HepG2 (cell line): ENCODE measurements around the gene MARCHF2. TPM values are rescaled to one million over a fixed set of nuclear protein-coding genes. Genes with fewer than 3 reads are reported as not detected.

Experiments used
- ASH2L ChIP-seq: fragments of 300-600, 200-600 bp; sonication (generic); IDR thresholded peaks from 2 replicates; pipeline ENCODE4 v1.7.0; 2017; ENCODE audit warnings: low read depth, mild to moderate bottlenecking, moderate library complexity, mixed read lengths, low read length; ENCODE audit not compliant: insufficient read length
- FOSL1 ChIP-seq: sonication (generic); formaldehyde crosslinking; IDR thresholded peaks from 2 replicates; pipeline ENCODE4 v1.9.0; 2021; ENCODE audit warnings: missing genetic modification reagents, borderline replicate concordance
- MBD4 ChIP-seq: IDR thresholded peaks from 2 replicates; pipeline ENCODE4 v1.6.1; 2012; ENCODE audit warnings: low read length, inconsistent platforms, borderline replicate concordance
- NR0B2 ChIP-seq: sonication (generic); formaldehyde crosslinking; IDR thresholded peaks from 2 replicates; pipeline ENCODE4 v1.4.0; 2020; ENCODE audit warnings: mild to moderate bottlenecking, missing genetic modification reagents
- PATZ1 ChIP-seq: sonication (generic); formaldehyde crosslinking; IDR thresholded peaks from 2 replicates; pipeline ENCODE4 v1.4.0; 2020; ENCODE audit warnings: missing genetic modification reagents
- PPARG ChIP-seq: conservative IDR thresholded peaks from 2 replicates; pipeline ENCODE4 v1.6.1; 2016; ENCODE audit warnings: missing biosample characterization, missing genetic modification reagents
- PTBP1 ChIP-seq: fragments of 200-400 bp; formaldehyde crosslinking; IDR thresholded peaks from 2 replicates; pipeline ENCODE4 v1.6.1; 2018; ENCODE audit warnings: low read length, low read depth; ENCODE audit not compliant: poor library complexity, severe bottlenecking
- ZBTB7B ChIP-seq: sonication (generic); formaldehyde crosslinking; IDR thresholded peaks from 2 replicates; pipeline ENCODE4 v1.4.0; 2020; ENCODE audit warnings: missing genetic modification reagents
- ZBTB8A ChIP-seq: sonication (generic); formaldehyde crosslinking; IDR thresholded peaks from 2 replicates; pipeline ENCODE4 v1.4.0; 2020; ENCODE audit warnings: mild to moderate bottlenecking, low read depth, missing genetic modification reagents, borderline replicate concordance
- ZNF274 ChIP-seq: sonication (generic); formaldehyde crosslinking; IDR thresholded peaks from 2 replicates; pipeline ENCODE4 v1.5.1; 2020; ENCODE audit warnings: mild to moderate bottlenecking, missing genetic modification reagents
- ZNF331 ChIP-seq: sonication (generic); formaldehyde crosslinking; IDR thresholded peaks from 2 replicates; pipeline ENCODE4 v1.4.0; 2020; ENCODE audit warnings: missing genetic modification reagents
- ZNF446 ChIP-seq: sonication (generic); formaldehyde crosslinking; IDR thresholded peaks from 2 replicates; pipeline ENCODE4 v1.5.0; 2020; ENCODE audit warnings: mild to moderate bottlenecking, missing genetic modification reagents
- ZNF564 ChIP-seq: sonication (generic); formaldehyde crosslinking; IDR thresholded peaks from 2 replicates; pipeline ENCODE4 v1.8.1; 2023; ENCODE audit warnings: mild to moderate bottlenecking, missing genetic modification reagents
- ZNF75D ChIP-seq: sonication (generic); formaldehyde crosslinking; IDR thresholded peaks from 2 replicates; pipeline ENCODE4 v1.8.1; 2023; ENCODE audit warnings: missing genetic modification reagents, mild to moderate bottlenecking, borderline replicate concordance
- polyA plus RNA-seq, 8 experiments: library from polyadenylated mRNA; depleted of rRNA in 3 of 8; stranded (reverse) in 7 of 8; unstranded in 1 of 8; fragments of >200 nt; fragmentation: Illumina TruSeq in 4 of 8; extraction: Trizol in 4 of 8; gene quantifications; 2 replicates each; pipeline versions ENCODE4 v1.2.1 to v1.2.3, GENCODE V29; 2011 to 2016; ENCODE audit warnings: low read depth in 4 of 8, missing spikeins in 1 of 8, mixed read lengths in 1 of 8; ENCODE audit not compliant: insufficient read depth in 1 of 8
- total RNA-seq, 5 experiments: library from RNA; depleted of rRNA; stranded (reverse); fragments of >200 nt; fragmentation: Illumina TruSeq; extraction: Trizol; gene quantifications; 2 replicates each; pipeline ENCODE4 v1.2.3, GENCODE V29; 2016; ENCODE audit warnings: low read depth in 1 of 5
- TF ChIP-seq, protein P1 (sequence below), 2 experiments: IDR thresholded peaks; 2 replicates each; pipeline ENCODE4 v1.6.1; 2011 to 2012; ENCODE audit warnings: low read length in 2 of 2, borderline replicate concordance in 1 of 2, low read depth in 1 of 2, mild to moderate bottlenecking in 1 of 2, moderate library complexity in 1 of 2
- TF ChIP-seq, protein P2 (sequence below): sonication (generic); formaldehyde crosslinking; IDR thresholded peaks from 2 replicates; pipeline ENCODE4 v1.5.1; 2020; ENCODE audit warnings: mild to moderate bottlenecking, moderate library complexity, missing genetic modification reagents
- TF ChIP-seq, protein P3 (sequence below): IDR thresholded peaks from 2 replicates; pipeline ENCODE4 v1.6.1; 2012; ENCODE audit warnings: low read depth, low read length, improper control_type of control experiment

MARCHF2 gene
- total and polyA plus RNA-seq, 2 of the 13 experiments (the other 11 are each of a cell fraction or from before 2014, with no cell fraction given), result 12.7 to 13.0 TPM

DNA sequence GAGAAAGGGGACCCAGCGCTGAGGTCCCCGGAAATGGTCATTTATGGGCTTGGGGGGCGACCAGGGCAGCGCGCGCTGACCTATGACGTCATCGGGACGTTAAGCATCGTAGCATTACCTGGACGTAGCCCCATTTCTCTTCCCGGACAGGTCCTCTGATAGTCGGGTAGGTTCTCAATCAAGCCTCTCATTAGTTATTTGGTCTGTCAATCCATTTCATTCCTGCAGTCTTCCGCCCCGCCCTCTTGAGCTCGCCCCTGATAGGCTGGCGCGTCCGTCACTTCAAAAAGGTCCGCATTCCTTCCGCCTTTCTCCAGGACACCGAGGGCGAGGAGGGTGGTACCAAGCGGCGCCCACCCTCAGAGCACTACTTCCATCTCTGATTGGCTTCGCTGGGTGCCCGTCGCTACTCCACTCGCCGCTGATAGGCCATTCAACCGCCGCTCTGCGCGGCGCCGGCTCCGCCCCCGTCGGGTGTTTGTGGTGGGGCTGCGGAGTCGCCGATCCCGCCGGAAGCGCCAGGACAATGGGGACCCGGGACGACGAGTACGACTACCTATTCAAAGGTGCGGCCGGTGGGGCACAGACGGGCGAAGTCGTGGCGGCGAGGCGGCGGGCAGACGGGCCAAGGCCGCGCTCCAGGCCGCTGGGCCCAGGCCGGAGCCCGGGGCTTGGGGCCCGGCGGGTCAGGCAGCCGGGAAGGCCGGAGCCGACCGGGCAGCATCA is 23.1 kb upstream of the MARCHF2 start, which contains the start of gene RAB11B (continued):
- TF ChIP-seq, protein P1, sequence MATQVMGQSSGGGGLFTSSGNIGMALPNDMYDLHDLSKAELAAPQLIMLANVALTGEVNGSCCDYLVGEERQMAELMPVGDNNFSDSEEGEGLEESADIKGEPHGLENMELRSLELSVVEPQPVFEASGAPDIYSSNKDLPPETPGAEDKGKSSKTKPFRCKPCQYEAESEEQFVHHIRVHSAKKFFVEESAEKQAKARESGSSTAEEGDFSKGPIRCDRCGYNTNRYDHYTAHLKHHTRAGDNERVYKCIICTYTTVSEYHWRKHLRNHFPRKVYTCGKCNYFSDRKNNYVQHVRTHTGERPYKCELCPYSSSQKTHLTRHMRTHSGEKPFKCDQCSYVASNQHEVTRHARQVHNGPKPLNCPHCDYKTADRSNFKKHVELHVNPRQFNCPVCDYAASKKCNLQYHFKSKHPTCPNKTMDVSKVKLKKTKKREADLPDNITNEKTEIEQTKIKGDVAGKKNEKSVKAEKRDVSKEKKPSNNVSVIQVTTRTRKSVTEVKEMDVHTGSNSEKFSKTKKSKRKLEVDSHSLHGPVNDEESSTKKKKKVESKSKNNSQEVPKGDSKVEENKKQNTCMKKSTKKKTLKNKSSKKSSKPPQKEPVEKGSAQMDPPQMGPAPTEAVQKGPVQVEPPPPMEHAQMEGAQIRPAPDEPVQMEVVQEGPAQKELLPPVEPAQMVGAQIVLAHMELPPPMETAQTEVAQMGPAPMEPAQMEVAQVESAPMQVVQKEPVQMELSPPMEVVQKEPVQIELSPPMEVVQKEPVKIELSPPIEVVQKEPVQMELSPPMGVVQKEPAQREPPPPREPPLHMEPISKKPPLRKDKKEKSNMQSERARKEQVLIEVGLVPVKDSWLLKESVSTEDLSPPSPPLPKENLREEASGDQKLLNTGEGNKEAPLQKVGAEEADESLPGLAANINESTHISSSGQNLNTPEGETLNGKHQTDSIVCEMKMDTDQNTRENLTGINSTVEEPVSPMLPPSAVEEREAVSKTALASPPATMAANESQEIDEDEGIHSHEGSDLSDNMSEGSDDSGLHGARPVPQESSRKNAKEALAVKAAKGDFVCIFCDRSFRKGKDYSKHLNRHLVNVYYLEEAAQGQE (IDR thresholded peaks at IDR 0.05; ENCODE audit: borderline replicate concordance in 1 of 2, low read depth in 1 of 2, low read length in 2 of 2), result no peak
- TF ChIP-seq FOSL1 (CRISPR knock-in tag) (no peak), ZNF564 (CRISPR knock-in tag) (no peak), ZNF331 (0 out of 2 replicates have a peak, but pooled peaks have one; percentile 27), ASH2L (peak; percentile 73), PTBP1 (no peak), PPARG (CRISPR knock-in tag) (no peak), ZNF274 (CRISPR knock-in tag) (no peak), MBD4 (no peak), ZNF446 (CRISPR knock-in tag) (peak; percentile 77; the same call in 1 of the 2 replicates), ZNF75D (no peak), PATZ1 (CRISPR knock-in tag) (peak; percentile 63), ZBTB8A (CRISPR knock-in tag) (no peak), ZBTB7B (CRISPR knock-in tag) (no peak), NR0B2 (CRISPR knock-in tag) (no peak)
- TF ChIP-seq, protein P2, sequence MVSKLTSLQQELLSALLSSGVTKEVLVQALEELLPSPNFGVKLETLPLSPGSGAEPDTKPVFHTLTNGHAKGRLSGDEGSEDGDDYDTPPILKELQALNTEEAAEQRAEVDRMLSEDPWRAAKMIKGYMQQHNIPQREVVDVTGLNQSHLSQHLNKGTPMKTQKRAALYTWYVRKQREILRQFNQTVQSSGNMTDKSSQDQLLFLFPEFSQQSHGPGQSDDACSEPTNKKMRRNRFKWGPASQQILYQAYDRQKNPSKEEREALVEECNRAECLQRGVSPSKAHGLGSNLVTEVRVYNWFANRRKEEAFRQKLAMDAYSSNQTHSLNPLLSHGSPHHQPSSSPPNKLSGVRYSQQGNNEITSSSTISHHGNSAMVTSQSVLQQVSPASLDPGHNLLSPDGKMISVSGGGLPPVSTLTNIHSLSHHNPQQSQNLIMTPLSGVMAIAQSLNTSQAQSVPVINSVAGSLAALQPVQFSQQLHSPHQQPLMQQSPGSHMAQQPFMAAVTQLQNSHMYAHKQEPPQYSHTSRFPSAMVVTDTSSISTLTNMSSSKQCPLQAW, result peak; percentile 54; the same call in 1 of the 2 replicates
- TF ChIP-seq, protein P3, sequence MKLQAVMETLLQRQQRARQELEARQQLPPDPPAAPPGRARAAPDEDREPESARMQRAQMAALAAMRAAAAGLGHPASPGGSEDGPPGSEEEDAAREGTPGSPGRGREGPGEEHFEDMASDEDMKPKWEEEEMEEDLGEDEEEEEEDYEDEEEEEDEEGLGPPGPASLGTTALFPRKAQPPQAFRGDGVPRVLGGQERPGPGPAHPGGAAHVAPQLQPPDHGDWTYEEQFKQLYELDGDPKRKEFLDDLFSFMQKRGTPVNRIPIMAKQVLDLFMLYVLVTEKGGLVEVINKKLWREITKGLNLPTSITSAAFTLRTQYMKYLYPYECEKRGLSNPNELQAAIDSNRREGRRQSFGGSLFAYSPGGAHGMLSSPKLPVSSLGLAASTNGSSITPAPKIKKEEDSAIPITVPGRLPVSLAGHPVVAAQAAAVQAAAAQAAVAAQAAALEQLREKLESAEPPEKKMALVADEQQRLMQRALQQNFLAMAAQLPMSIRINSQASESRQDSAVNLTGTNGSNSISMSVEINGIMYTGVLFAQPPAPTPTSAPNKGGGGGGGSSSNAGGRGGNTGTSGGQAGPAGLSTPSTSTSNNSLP, result peak; percentile 73; the same call in 1 of the 2 replicates
